A673 (cell line): ENCODE measurements around the gene NDUFB6.

Source experiments
- EZH2 ChIP-seq: fragments of 200-600 bp; sonication (generic); IDR thresholded peaks from 2 replicates; pipeline ENCODE4 v1.6.1; 2017; ENCODE audit warnings: borderline replicate concordance, low read depth, mild to moderate bottlenecking, mixed read lengths, antibody characterized with exemption, low read length; ENCODE audit not compliant: poor library complexity, severe bottlenecking
- TF ChIP-seq, protein P1 (sequence below): fragments of 300-800, 200-600 bp; sonication (generic); conservative IDR thresholded peaks from 2 replicates; pipeline ENCODE4 v1.5.1; 2017; ENCODE audit warnings: low read depth, mild to moderate bottlenecking, antibody characterized with exemption, low read length, moderate library complexity, mixed read lengths

DNA sequence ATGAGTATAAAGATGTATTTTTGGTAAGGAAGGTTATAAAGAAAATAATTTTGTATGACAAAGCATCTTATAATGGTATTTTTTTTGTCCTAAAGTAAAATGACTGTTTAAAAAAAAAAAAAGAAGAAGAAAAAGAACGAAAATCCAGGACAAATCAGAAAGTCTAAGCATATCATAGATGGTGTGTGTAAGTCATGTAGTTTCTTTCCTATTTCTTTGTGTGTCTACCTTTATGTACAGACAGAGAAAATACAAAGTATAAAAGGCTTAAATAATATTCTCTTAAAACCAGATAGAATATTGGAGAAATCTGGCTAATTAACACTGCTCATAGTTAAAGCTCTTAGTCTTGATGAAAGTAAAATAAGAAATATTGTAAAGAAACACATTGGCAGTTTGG, 54.7 kb downstream of the NDUFB6 start:
- TF ChIP-seq, protein P1, sequence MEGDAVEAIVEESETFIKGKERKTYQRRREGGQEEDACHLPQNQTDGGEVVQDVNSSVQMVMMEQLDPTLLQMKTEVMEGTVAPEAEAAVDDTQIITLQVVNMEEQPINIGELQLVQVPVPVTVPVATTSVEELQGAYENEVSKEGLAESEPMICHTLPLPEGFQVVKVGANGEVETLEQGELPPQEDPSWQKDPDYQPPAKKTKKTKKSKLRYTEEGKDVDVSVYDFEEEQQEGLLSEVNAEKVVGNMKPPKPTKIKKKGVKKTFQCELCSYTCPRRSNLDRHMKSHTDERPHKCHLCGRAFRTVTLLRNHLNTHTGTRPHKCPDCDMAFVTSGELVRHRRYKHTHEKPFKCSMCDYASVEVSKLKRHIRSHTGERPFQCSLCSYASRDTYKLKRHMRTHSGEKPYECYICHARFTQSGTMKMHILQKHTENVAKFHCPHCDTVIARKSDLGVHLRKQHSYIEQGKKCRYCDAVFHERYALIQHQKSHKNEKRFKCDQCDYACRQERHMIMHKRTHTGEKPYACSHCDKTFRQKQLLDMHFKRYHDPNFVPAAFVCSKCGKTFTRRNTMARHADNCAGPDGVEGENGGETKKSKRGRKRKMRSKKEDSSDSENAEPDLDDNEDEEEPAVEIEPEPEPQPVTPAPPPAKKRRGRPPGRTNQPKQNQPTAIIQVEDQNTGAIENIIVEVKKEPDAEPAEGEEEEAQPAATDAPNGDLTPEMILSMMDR: no peak
- no peak for TF ChIP-seq EZH2
